HG03439 (cell line): ENCODE data around the gene RUNX1.

Experiments
- ATAC-seq: cut with Tn5 transposase; IDR thresholded peaks from one replicate; pipeline ENCODE4 v1.9.1; 2021; ENCODE audit warnings: mild to moderate bottlenecking, moderate library complexity; ENCODE audit not compliant: unreplicated experiment

Gene RUNX1

DNA sequence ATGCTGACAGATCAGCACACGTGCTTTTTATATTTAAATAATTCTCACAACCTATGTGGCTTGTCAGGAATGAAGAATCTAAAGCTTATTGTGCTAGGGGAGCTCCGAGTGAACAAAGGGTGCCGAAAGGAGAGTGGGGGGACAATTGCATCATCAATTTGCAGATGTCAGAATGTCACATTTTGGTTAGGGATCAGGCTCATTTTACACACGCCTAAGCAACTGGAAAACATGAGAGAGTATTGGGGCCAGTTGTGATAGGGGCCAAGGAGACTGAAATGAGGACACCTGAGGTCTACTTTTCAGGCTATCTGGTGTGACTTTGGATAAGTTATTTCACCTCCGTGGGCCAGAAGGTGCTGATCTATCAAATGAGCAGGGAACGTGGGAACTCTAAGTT lies 31.8 kb downstream of the RUNX1 start:
- ATAC-seq, result no peak

- ATAC-seq, result no peak
These were observed 32.4 kb downstream of the RUNX1 start for GRCh38 chr21:35016517-35017188.

GRCh38 chr21:35016071-35016470 lies 33.0 kb downstream of the RUNX1 start:
- no peak for ATAC-seq

- ATAC-seq, result no peak
These were observed 33.6 kb downstream of the RUNX1 start for GRCh38 chr21:35015435-35016024.

DNA sequence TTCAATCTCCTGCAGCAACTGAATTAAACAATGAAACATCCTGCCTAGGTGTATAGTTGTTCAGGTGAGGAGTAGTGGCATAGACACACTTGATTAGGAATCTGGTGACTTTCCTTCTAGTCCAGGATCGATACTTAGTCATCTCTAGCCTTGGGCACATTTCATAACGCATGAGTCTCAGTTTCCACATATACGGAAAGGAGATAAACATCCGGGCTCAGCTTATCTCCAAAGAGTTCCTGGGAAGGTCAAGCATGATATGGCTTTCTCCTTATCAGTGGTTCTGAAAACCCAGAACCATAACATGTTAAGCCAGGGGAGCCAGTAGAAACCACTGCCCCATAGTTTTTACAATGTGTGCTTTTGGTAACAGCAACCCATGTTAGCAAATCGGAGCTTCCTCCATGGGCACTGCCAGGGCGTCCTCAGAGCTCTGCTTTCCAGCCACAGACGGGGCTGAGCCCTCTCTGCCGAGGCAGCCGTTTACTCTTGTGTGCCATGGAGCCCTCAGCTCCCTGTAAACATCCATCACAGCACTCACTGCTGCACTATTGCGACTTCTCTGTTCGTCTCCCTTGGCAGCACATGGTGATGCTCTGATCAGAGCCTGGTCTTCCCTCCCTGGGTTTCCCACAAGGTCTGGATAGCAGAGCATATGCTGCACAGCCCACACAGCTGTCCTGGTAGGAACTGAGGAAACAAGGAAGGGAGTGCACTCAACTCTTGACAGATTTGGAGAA lies 34.6 kb downstream of the RUNX1 start:
- no peak for ATAC-seq

DNA sequence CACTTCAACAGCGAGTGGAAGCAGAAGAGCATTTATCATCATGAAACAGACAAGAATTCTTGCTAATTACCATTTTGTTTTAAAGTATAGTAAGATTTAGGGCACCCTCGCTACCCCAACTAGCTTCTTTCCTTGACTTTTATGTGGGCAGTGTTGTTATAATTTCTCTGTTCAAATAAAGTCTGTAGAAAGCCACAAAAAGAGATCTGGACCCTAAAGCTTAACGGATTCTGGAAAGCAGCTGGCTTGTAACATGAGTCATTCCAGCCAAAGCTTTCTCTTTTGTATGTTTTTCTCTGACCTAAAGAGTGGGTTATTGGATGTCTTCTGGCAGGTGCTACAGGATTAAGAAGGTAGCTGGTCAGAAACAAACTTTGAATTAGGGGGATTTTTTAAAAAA lies 37.4 kb downstream of the RUNX1 start:
- ATAC-seq, result no peak

- ATAC-seq, result no peak
These were observed 38.7 kb downstream of the RUNX1 start for GRCh38 chr21:35010447-35010846.

GRCh38 chr21:35007348-35007747 lies 41.8 kb downstream of the RUNX1 start:
- ATAC-seq, result no peak

- no peak for ATAC-seq
These were observed 42.3 kb downstream of the RUNX1 start for GRCh38 chr21:35006771-35007170.

GRCh38 chr21:35006248-35006647 lies 42.9 kb downstream of the RUNX1 start:
- no peak for ATAC-seq

GRCh38 chr21:35005560-35006224 lies 43.4 kb downstream of the RUNX1 start:
- ATAC-seq, result no peak

GRCh38 chr21:35005077-35005476 lies 44.0 kb downstream of the RUNX1 start:
- ATAC-seq, result no peak

- no peak for ATAC-seq
These were observed 44.8 kb downstream of the RUNX1 start for GRCh38 chr21:35004314-35004713.

- no peak for ATAC-seq
These were observed 46.0 kb downstream of the RUNX1 start for GRCh38 chr21:35002879-35003722.

- no peak for ATAC-seq
These were observed 49.6 kb downstream of the RUNX1 start for GRCh38 chr21:34999397-34999941.

DNA sequence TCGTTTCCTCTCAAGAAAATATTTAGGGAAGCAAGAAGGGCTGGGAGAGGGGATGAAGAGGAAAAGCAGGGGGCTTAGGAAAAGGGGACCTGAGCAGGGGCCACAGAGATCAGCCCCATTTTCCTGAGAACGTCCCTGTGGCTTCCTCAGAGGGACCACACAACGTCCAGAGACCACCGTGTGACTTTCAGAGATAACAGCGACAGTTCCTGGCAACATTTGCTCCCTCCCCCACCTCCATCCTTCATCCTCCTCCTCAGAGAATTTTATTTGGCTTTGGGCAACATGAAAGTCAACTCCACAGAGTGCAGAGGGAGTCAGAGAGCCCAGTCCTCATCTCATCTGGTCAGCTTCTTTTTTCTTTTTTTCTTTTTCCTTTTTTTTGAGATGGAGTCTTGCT lies 50.9 kb downstream of the RUNX1 start:
- no peak for ATAC-seq

- no peak for ATAC-seq
These were observed 51.8 kb downstream of the RUNX1 start for GRCh38 chr21:34997294-34997693.

DNA sequence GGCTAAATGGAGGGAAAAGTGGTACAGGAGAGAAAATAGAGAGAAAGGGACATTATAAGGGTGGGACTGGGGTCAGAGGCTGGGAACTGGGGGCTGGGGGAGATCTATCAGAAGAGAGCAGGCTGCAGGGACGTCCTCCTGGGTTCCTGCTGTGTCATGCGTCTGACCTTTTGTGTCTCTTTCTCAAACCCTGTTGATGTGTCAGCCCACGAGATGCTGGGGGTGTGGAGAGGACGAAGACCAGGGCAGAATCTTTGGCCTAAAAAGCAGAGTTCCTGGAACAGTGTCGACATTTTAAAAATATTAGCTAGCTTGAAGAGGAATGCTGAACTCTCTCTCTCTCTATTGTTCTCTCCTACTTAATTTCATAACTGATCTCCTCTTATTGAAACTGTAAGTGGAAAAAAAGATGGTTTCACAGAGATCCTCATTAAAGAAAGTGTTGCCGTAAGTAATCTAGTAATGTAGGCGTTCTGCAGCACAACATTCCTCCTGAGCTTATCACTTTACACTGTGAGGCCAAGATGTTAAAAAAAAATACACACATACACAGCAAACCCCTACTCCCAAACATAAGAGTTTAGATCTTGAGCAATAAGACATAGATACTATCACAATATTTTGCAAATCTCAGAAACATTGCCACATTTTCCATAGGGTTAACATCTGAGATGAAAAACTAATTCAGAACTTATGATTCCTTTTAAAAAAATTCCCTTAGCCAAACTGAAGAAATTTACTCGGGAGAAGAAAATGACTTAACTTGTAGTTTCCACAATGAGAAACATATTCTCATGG lies 52.6 kb downstream of the RUNX1 start:
- no peak for ATAC-seq

GRCh38 chr21:34995979-34996303 lies 53.2 kb downstream of the RUNX1 start:
- ATAC-seq, result no peak
